GM18520 (cell line): ENCODE measurements around the gene CAPN8.

Experiments
- ATAC-seq: cut with Tn5 transposase; IDR thresholded peaks from one replicate; pipeline ENCODE4 v1.9.1; 2021; ENCODE audit not compliant: unreplicated experiment

CAPN8 gene

GRCh38 chr1:223657978-223658377 is 7.5 kb downstream of the CAPN8 start:
- no peak for ATAC-seq

- ATAC-seq = no peak
Observed at GRCh38 chr1:223654083-223654482, 11.4 kb downstream of the CAPN8 start.

GRCh38 chr1:223653431-223653830 is 12.1 kb downstream of the CAPN8 start:
- ATAC-seq = no peak

- no peak for ATAC-seq
Observed at GRCh38 chr1:223653015-223653414, 12.5 kb downstream of the CAPN8 start.

GRCh38 chr1:223652436-223652941 is 13.0 kb downstream of the CAPN8 start:
- no peak for ATAC-seq

GRCh38 chr1:223651291-223651991 is 14.1 kb downstream of the CAPN8 start:
- ATAC-seq = no peak

- ATAC-seq = no peak
Observed at GRCh38 chr1:223650465-223650864, 15.0 kb downstream of the CAPN8 start.

GRCh38 chr1:223649222-223649621 is 16.3 kb downstream of the CAPN8 start:
- no peak for ATAC-seq

GRCh38 chr1:223647249-223647648 is 18.3 kb downstream of the CAPN8 start:
- no peak for ATAC-seq

GRCh38 chr1:223645903-223646302 is 19.6 kb downstream of the CAPN8 start:
- no peak for ATAC-seq

GRCh38 chr1:223642237-223642636 is 23.3 kb downstream of the CAPN8 start:
- ATAC-seq = no peak

GRCh38 chr1:223641523-223642039 is 23.9 kb downstream of the CAPN8 start:
- no peak for ATAC-seq

GRCh38 chr1:223639331-223639749 is 26.2 kb downstream of the CAPN8 start:
- no peak for ATAC-seq

- no peak for ATAC-seq
Observed at GRCh38 chr1:223635236-223635635, 30.3 kb downstream of the CAPN8 start.

- no peak for ATAC-seq
Observed at GRCh38 chr1:223634423-223634822, 31.1 kb downstream of the CAPN8 start.

GRCh38 chr1:223631956-223632355 is 33.5 kb downstream of the CAPN8 start:
- ATAC-seq = no peak

GRCh38 chr1:223631473-223631872 is 34.0 kb downstream of the CAPN8 start:
- ATAC-seq = no peak

GRCh38 chr1:223629126-223629457 is 36.4 kb downstream of the CAPN8 start:
- ATAC-seq = no peak

- no peak for ATAC-seq
Observed at GRCh38 chr1:223628233-223629125, 37.0 kb downstream of the CAPN8 start.

- no peak for ATAC-seq
Observed at GRCh38 chr1:223622132-223622842, 43.2 kb downstream of the CAPN8 start.

GRCh38 chr1:223621312-223621734 is 44.2 kb downstream of the CAPN8 start:
- peak; percentile 79 for ATAC-seq
